ENCODE data around the gene FIZ1.

FIZ1 gene

DNA sequence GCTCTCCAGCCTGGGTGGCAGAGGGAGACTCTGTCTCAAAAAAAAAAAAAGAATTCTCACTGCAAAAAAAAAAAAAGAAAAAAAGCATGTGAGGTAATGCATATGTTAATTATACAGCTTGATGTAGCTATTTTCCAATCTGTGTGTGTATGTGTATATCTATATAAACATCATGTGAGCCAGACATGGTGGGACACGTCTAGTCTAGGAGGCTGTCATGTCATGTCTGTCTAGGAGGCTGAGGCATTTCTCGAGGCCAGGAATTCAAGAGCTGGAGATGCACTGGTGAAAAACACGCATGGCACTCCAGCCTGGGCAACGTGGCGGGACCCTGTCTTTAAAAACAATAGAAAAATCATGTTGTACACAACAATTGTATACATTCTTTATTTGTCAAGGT is 47.1 kb downstream of the FIZ1 start:
- H3K9me2 ChIP-seq (replicated peaks; ENCODE audit: insufficient read depth, low read length), result no peaks in the 10 kb centered on the region
- H3K9me3 ChIP-seq (replicated peaks; ENCODE audit: insufficient read depth, low read length), result no peaks in the 10 kb centered on the region
- peaks cover 95% of the 10 kb centered on the region for H3K27me3 ChIP-seq (replicated peaks; ENCODE audit: insufficient read depth, low read length)
- H3K36me3 ChIP-seq (replicated peaks; ENCODE audit: insufficient read depth, low read length), result no peaks in the 10 kb centered on the region
- no peak overlapping the region for H3K4me2 ChIP-seq (ENCODE audit: low read depth, low read length)
- TF ChIP-seq, protein P1, sequence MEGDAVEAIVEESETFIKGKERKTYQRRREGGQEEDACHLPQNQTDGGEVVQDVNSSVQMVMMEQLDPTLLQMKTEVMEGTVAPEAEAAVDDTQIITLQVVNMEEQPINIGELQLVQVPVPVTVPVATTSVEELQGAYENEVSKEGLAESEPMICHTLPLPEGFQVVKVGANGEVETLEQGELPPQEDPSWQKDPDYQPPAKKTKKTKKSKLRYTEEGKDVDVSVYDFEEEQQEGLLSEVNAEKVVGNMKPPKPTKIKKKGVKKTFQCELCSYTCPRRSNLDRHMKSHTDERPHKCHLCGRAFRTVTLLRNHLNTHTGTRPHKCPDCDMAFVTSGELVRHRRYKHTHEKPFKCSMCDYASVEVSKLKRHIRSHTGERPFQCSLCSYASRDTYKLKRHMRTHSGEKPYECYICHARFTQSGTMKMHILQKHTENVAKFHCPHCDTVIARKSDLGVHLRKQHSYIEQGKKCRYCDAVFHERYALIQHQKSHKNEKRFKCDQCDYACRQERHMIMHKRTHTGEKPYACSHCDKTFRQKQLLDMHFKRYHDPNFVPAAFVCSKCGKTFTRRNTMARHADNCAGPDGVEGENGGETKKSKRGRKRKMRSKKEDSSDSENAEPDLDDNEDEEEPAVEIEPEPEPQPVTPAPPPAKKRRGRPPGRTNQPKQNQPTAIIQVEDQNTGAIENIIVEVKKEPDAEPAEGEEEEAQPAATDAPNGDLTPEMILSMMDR (IDR thresholded peaks at IDR 0.05; ENCODE audit: low read length), result no peak
- no peak for TF ChIP-seq EZH2 (optimal IDR thresholded peaks at IDR 0.05; ENCODE audit: low read depth, low read length)
- no peak for TF ChIP-seq EZH2phosphoT487 (IDR thresholded peaks at IDR 0.05; ENCODE audit: low read length)
- no peak overlapping the region for H2AFZ ChIP-seq (ENCODE audit: low read length)
- no peak overlapping the region for H3K4me3 ChIP-seq (ENCODE audit: low read length)
- no peaks in the 10 kb centered on the region for H3F3A ChIP-seq (ENCODE audit: insufficient read depth, low read length)
- no peaks in the 10 kb centered on the region for H4K20me1 ChIP-seq (ENCODE audit: insufficient read depth, low read length)
- H3K9ac ChIP-seq (ENCODE audit: low read length), result no peak overlapping the region
- DNase-seq, result no peak
- no peaks in the 10 kb centered on the region for H3K79me2 ChIP-seq (ENCODE audit: low read length)
- no peaks in the 10 kb centered on the region for H3K4me1 ChIP-seq (ENCODE audit: low read length)
- no peak overlapping the region for H3K27ac ChIP-seq (ENCODE audit: low read length)

DNA sequence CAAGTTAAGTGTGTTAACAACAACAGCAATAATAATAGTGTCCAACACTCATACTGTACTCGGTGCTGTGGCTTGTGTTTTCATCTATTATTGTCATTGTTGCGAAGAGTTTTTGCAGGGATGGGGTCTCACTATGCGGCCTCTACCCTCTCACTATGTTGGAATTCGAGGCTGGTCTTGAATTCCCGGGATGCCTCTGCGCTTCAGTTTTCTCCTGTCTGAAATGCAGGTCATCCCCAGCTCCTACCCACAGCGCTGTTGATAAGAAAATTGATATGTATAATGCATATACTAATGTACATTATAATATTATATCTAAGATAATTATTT is 49.0 kb downstream of the FIZ1 start:
- Histone ChIP-seq H4K20me1 (ENCODE audit: insufficient read depth, low read length) (no peaks in the 10 kb centered on the region), H3K9ac (ENCODE audit: low read length) (no peak overlapping the region), H3F3A (ENCODE audit: insufficient read depth, low read length) (no peaks in the 10 kb centered on the region), H2AFZ (ENCODE audit: low read length) (no peak overlapping the region), H3K4me3 (ENCODE audit: low read length) (no peak overlapping the region), H3K36me3 (replicated peaks; ENCODE audit: insufficient read depth, low read length) (no peaks in the 10 kb centered on the region), H3K27me3 (replicated peaks; ENCODE audit: insufficient read depth, low read length) (peaks cover 96% of the 10 kb centered on the region), H3K4me1 (ENCODE audit: low read length) (no peaks in the 10 kb centered on the region), H3K9me2 (replicated peaks; ENCODE audit: insufficient read depth, low read length) (no peaks in the 10 kb centered on the region), H3K79me2 (ENCODE audit: low read length) (no peaks in the 10 kb centered on the region), H3K27ac (ENCODE audit: low read length) (no peak overlapping the region), H3K9me3 (replicated peaks; ENCODE audit: insufficient read depth, low read length) (no peaks in the 10 kb centered on the region), H3K4me2 (ENCODE audit: low read depth, low read length) (no peak overlapping the region)
- TF ChIP-seq EZH2phosphoT487 (IDR thresholded peaks at IDR 0.05; ENCODE audit: low read length) (no peak; the same call in 1 of the 2 replicates), EZH2 (optimal IDR thresholded peaks at IDR 0.05; ENCODE audit: low read depth, low read length) (no peak)
- TF ChIP-seq, protein P1 (IDR thresholded peaks at IDR 0.05; ENCODE audit: low read length), result no peak
- DNase-seq, result no peak

DNA sequence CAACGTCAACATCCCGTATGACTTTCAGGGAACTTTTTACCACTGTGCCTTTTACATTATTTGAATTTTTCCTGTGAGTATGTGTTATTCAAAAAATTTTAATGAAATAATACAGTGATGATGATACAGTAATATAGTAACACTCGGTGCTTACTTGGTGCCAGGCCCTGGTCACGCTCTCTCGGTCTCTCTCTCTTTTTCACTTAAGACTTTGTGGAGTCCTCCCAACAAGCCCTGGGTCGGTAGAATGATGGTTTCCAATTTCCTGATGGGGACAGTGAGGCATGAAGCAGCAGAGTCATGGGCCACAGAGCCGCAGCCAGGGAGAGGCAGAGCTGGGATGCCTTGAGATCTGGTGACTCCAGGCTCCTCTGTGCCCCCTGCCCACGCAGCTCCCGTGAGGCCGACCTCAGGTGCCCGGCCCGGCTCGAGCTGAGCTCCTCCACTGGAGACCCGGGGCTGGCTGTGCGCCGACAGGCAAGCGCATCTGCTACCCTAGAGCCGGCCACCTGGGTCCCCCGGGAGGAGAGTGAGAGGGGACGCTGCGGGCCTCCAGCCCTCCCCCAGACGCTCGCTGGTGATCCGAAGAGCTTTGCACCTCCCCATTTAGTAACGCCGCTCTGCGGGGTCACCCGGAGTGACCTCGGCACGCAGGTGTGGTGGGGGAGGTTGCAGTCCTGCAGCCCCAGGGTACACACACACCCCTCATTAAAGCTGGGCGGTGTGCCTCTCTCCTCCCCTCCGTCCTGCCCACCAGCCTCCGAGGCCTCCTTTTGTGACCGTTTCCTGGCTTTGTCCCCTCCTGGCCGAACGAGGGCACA is 49.6 kb downstream of the FIZ1 start:
- no peaks in the 10 kb centered on the region for H4K20me1 ChIP-seq (ENCODE audit: insufficient read depth, low read length)
- H3K27ac ChIP-seq (ENCODE audit: low read length), result no peak overlapping the region
- no peak for DNase-seq

More for the DNA sequence above, 49.6 kb downstream of the FIZ1 start:
- Histone ChIP-seq H3K4me3 (ENCODE audit: low read length) (no peak overlapping the region), H3K9me2 (replicated peaks; ENCODE audit: insufficient read depth, low read length) (no peaks in the 10 kb centered on the region), H3K79me2 (ENCODE audit: low read length) (no peaks in the 10 kb centered on the region), H3K4me1 (ENCODE audit: low read length) (no peaks in the 10 kb centered on the region), H3K36me3 (replicated peaks; ENCODE audit: insufficient read depth, low read length) (no peaks in the 10 kb centered on the region), H2AFZ (ENCODE audit: low read length) (no peak overlapping the region), H3F3A (ENCODE audit: insufficient read depth, low read length) (no peaks in the 10 kb centered on the region), H3K9ac (ENCODE audit: low read length) (no peak overlapping the region), H3K4me2 (ENCODE audit: low read depth, low read length) (no peak overlapping the region), H3K27me3 (replicated peaks; ENCODE audit: insufficient read depth, low read length) (peaks cover 96% of the 10 kb centered on the region), H3K9me3 (replicated peaks; ENCODE audit: insufficient read depth, low read length) (no peaks in the 10 kb centered on the region)
- peak; percentile 85 for TF ChIP-seq EZH2 (optimal IDR thresholded peaks at IDR 0.05; ENCODE audit: low read depth, low read length)
- TF ChIP-seq, protein P1 (IDR thresholded peaks at IDR 0.05; ENCODE audit: low read length), result no peak
